IMR-90 (cell line): Measurements from ENCODE around the gene ACAP2. TPM values are rescaled to one million over a fixed set of nuclear protein-coding genes. Genes with fewer than 3 reads are reported as not detected.

Experiments used
- ATAC-seq: fragments of 200-7000 bp; cut with Tn5 transposase; 2 replicates; pipeline ENCODE4 v1.9.1; 2020; ENCODE audit warnings: low read depth, mild to moderate bottlenecking, moderate library complexity
- BruUV-seq: library from RNA; stranded (reverse); fragments of 400-500 nt; replicated peaks from 2 replicates; lab custom pipeline; 2021; lab: Mats Ljungman, UMichigan
- CTCF ChIA-PET: fragments of 300-600 bp; formaldehyde crosslinking; extraction: SDS; loops from one replicate; lab custom pipeline; 2021; ENCODE audit warnings: antibody characterized with exemption; lab: Yijun Ruan, JAX
- POLR2A ChIA-PET: fragments of 300-600 bp; sonication (Branson Sonifier 250); formaldehyde crosslinking; loops from one replicate; lab custom pipeline; 2022; ENCODE audit warnings: antibody characterized with exemption; ENCODE audit not compliant: unreplicated experiment; lab: Charles Lee
- DNase-seq: peaks from one replicate; pipeline ENCODE4 v3.0.0; 2013
- H2AFZ ChIP-seq: replicated peaks from 2 replicates; pipeline ENCODE3; 2013; ENCODE audit warnings: low read length, mild to moderate bottlenecking; ENCODE audit not compliant: poor library complexity
- H2AK5ac ChIP-seq: 2 replicates; pipeline ENCODE4 v1.6.1; 2013; ENCODE audit warnings: low read depth, low read length, inconsistent platforms
- H2AK9ac ChIP-seq: replicated peaks from 2 replicates; pipeline ENCODE3; 2013; ENCODE audit warnings: mild to moderate bottlenecking, low read depth, low read length, moderate library complexity; ENCODE audit not compliant: poor library complexity
- H2BK120ac ChIP-seq: 2 replicates; pipeline ENCODE4 v1.6.1; 2013; ENCODE audit warnings: low read depth, low read length, inconsistent platforms
- H2BK15ac ChIP-seq: 3 replicates; pipeline ENCODE4 v1.6.1; 2013; ENCODE audit warnings: low read depth, low read length, inconsistent platforms
- H2BK20ac ChIP-seq: 2 replicates; pipeline ENCODE4 v1.6.1; 2013; ENCODE audit warnings: low read depth, mild to moderate bottlenecking, inconsistent platforms, low read length, moderate library complexity
- H2BK5ac ChIP-seq: 2 replicates; pipeline ENCODE4 v1.6.1; 2013; ENCODE audit warnings: mild to moderate bottlenecking, low read depth, low read length, inconsistent platforms; ENCODE audit not compliant: poor library complexity, severe bottlenecking
- H3K14ac ChIP-seq: replicated peaks from 2 replicates; pipeline ENCODE4 v1.6.1; 2013; ENCODE audit warnings: low read depth, low read length, inconsistent platforms
- H3K18ac ChIP-seq: 2 replicates; pipeline ENCODE4 v1.6.1; 2013; ENCODE audit warnings: low read depth, low read length, control low read depth
- H3K23ac ChIP-seq: 2 replicates; pipeline ENCODE4 v1.6.1; 2013; ENCODE audit warnings: low read depth, low read length, inconsistent platforms
- H3K27ac ChIP-seq: 2 replicates; pipeline ENCODE4 v1.5.1; 2013; ENCODE audit warnings: mild to moderate bottlenecking, control low read depth, low read length; ENCODE audit not compliant: insufficient read depth
- H3K27me3 ChIP-seq: 2 replicates; pipeline ENCODE4 v1.6.1; 2013; ENCODE audit warnings: low read length; ENCODE audit not compliant: control insufficient read depth, insufficient read depth
- H3K36me3 ChIP-seq: 2 replicates; pipeline ENCODE4 v1.6.1; 2013; ENCODE audit warnings: low read length, mixed read lengths; ENCODE audit not compliant: control insufficient read depth, insufficient read depth
- H3K4ac ChIP-seq: 2 replicates; pipeline ENCODE4 v1.6.1; 2013; ENCODE audit warnings: low read depth, low read length, inconsistent platforms
- H3K4me1 ChIP-seq: 2 replicates; pipeline ENCODE4 v1.6.1; 2013; ENCODE audit warnings: low read length, mixed read lengths; ENCODE audit not compliant: control insufficient read depth, insufficient read depth
- H3K4me2 ChIP-seq: 2 replicates; pipeline ENCODE4 v1.6.1; 2013; ENCODE audit warnings: low read depth, mild to moderate bottlenecking, control low read depth, low read length, moderate library complexity
- H3K4me3 ChIP-seq: 2 replicates; pipeline ENCODE4 v1.5.1; 2013; ENCODE audit warnings: low read depth, mild to moderate bottlenecking, control low read depth, low read length, moderate library complexity; ENCODE audit not compliant: insufficient read depth
- H3K56ac ChIP-seq: 2 replicates; pipeline ENCODE4 v1.6.1; 2013; ENCODE audit warnings: low read length, inconsistent platforms; ENCODE audit not compliant: insufficient read depth; ENCODE audit errors: extremely low read depth
- H3K79me1 ChIP-seq, 2 experiments: 2 replicates each; pipeline ENCODE4 v1.6.1; 2013; ENCODE audit warnings: low read length in 2 of 2, inconsistent platforms in 1 of 2, low read depth in 1 of 2
- H3K9ac ChIP-seq: 2 replicates; pipeline ENCODE4 v1.6.1; 2013; ENCODE audit warnings: low read depth, low read length, control low read depth
- H3K9me1 ChIP-seq: 2 replicates; pipeline ENCODE4 v1.6.1; 2013; ENCODE audit warnings: low read length, inconsistent platforms; ENCODE audit not compliant: insufficient read depth
- H3K9me3 ChIP-seq: 2 replicates; pipeline ENCODE4 v1.6.1; 2013; ENCODE audit warnings: low read length; ENCODE audit not compliant: control insufficient read depth, insufficient read depth
- H4K20me1 ChIP-seq: 2 replicates; pipeline ENCODE4 v1.6.1; 2013; ENCODE audit warnings: low read length, inconsistent platforms; ENCODE audit not compliant: insufficient read depth
- H4K5ac ChIP-seq: 2 replicates; pipeline ENCODE4 v1.6.1; 2013; ENCODE audit warnings: mild to moderate bottlenecking, low read depth, low read length, control low read depth
- H4K8ac ChIP-seq, 2 experiments: 2 replicates each; pipeline ENCODE4 v1.6.1; 2013; ENCODE audit warnings: low read depth in 2 of 2, low read length in 2 of 2, control low read depth in 1 of 2, inconsistent platforms in 1 of 2
- H4K91ac ChIP-seq: 2 replicates; pipeline ENCODE4 v1.6.1; 2013; ENCODE audit warnings: low read depth, low read length, inconsistent platforms; ENCODE audit not compliant: insufficient read depth
- BHLHE40 ChIP-seq: fragments of 150-350 bp; IDR thresholded peaks from 2 replicates; pipeline ENCODE4 v1.6.1; 2016; ENCODE audit warnings: mild to moderate bottlenecking, low read depth, low read length
- CEBPB ChIP-seq: IDR thresholded peaks from 2 replicates; pipeline ENCODE4 v1.6.1; 2012; ENCODE audit warnings: low read depth, low read length, improper control_type of control experiment
- ELK1 ChIP-seq: fragments of 150-350 bp; IDR thresholded peaks from 2 replicates; pipeline ENCODE4 v1.6.1; 2016; ENCODE audit warnings: low read depth, mild to moderate bottlenecking, low read length, moderate library complexity, borderline replicate concordance
- FOS ChIP-seq: fragments of 150-350 bp; IDR thresholded peaks from 2 replicates; pipeline ENCODE4 v1.6.1; 2016; ENCODE audit warnings: low read depth, low read length
- MAFK ChIP-seq: IDR thresholded peaks from 2 replicates; pipeline ENCODE4 v1.6.1; 2012; ENCODE audit warnings: low read depth, low read length, improper control_type of control experiment
- MXI1 ChIP-seq: IDR thresholded peaks from 2 replicates; pipeline ENCODE4 v1.6.1; 2012; ENCODE audit warnings: low read depth, mild to moderate bottlenecking, low read length, moderate library complexity, borderline replicate concordance
- NFE2L2 ChIP-seq: fragments of 150-350 bp; IDR thresholded peaks from 2 replicates; pipeline ENCODE4 v1.6.1; 2016; ENCODE audit warnings: low read depth, mild to moderate bottlenecking, low read length
- POLR2A ChIP-seq: IDR thresholded peaks from 2 replicates; pipeline ENCODE4 v1.6.1; 2012; ENCODE audit warnings: mild to moderate bottlenecking, low read depth, low read length
- RAD21 ChIP-seq: IDR thresholded peaks from 2 replicates; pipeline ENCODE4 v1.6.1; 2012; ENCODE audit warnings: low read length, improper control_type of control experiment
- RCOR1 ChIP-seq: IDR thresholded peaks from 2 replicates; pipeline ENCODE4 v1.6.1; 2012; ENCODE audit warnings: mild to moderate bottlenecking, low read length, improper control_type of control experiment; ENCODE audit not compliant: insufficient replicate concordance
- WGBS, 2 experiments: methylation state at CpG; one replicate each; pipeline versions ENCODE4 v1.1.5 to v1.1.7; 2013; ENCODE audit warnings: missing lambda C conversion rate in 2 of 2; ENCODE audit not compliant: insufficient read length in 1 of 2; ENCODE audit errors: extremely low coverage in 2 of 2; 5-methylcytosine and 5-hydroxymethylcytosine counted together
- dilution Hi-C: fragments of 300-500 bp; cut with HindIII; formaldehyde crosslinking; loops from one replicate; pipeline ENCODE4 v1.14.3; 2018; ENCODE audit warnings: low sequenced_read_pairs; ENCODE audit not compliant: unreplicated experiment
- in situ Hi-C: fragments of 300-500 bp; cut with MboI; formaldehyde crosslinking; loops from 3 replicates; pipeline ENCODE4 v1.14.3; 2019; ENCODE audit warnings: low sequenced_read_pairs, inconsistent platforms, mixed read lengths
- intact Hi-C: fragments of 100-400 bp; cut with micrococcal nuclease; formaldehyde crosslinking; loops from 2 replicates; pipeline ENCODE4 v1.10.0; 2022
- polyA plus RNA-seq, 3 experiments: library from polyadenylated mRNA; depleted of rRNA; stranded (reverse); fragments of >200 nt; gene quantifications; 2 replicates each; pipeline ENCODE4 v1.2.3, GENCODE V29; 2012; ENCODE audit warnings: low replicate concordance in 1 of 3
- total RNA-seq: library from RNA; depleted of rRNA; stranded (reverse); fragments of >200 nt; gene quantifications from 2 replicates; pipeline ENCODE4 v1.2.3, GENCODE V29; 2012
- TF ChIP-seq, protein P1 (sequence below): conservative IDR thresholded peaks from 2 replicates; pipeline ENCODE4 v1.5.1; 2012; ENCODE audit warnings: mild to moderate bottlenecking, low read depth, low read length, improper control_type of control experiment
- TF ChIP-seq, protein P2 (sequence below): fragments of 150-350 bp; IDR thresholded peaks from 2 replicates; pipeline ENCODE4 v1.6.1; 2017; ENCODE audit warnings: mild to moderate bottlenecking, antibody characterized with exemption, low read length, low read depth

ACAP2 gene
- total and polyA plus RNA-seq, 2 of the 4 experiments (the other 2 are of a cell fraction) = 11.9 to 35.1 TPM

GRCh38 chr3:195403841-195404408 lies 38.9 kb downstream of the ACAP2 start:
- peaks cover 6% of the 10 kb centered on the region; the same call in 1 of the 2 replicates for H3K9me1 ChIP-seq
- H3K4me3 ChIP-seq = no peak overlapping the region
- no peak overlapping the region for H2BK5ac ChIP-seq
- no peak overlapping the region for H3K4me2 ChIP-seq
- 0 out of 2 replicates have a peak, but pooled peaks cover 1% of the 10 kb centered on the region for H3K4me1 ChIP-seq
- WGBS, 2 experiments = 93% methylated on average over 2 of the region's 4 CpGs; no CpG with 5 or more reads in 1 of the 2 experiments
- ATAC-seq = 0 out of 2 replicates have a peak, but pooled peaks have one; percentile 24
- no peak overlapping the region for H2BK15ac ChIP-seq
- H4K20me1 ChIP-seq = peaks cover 34% of the 10 kb centered on the region
- peaks cover 2% of the 10 kb centered on the region; the same call in 1 of the 2 replicates for H3K36me3 ChIP-seq
- intact Hi-C loops = no loop called here
- no peak overlapping the region for H2AK9ac ChIP-seq
- no peak overlapping the region for H3K18ac ChIP-seq
- H3K27me3 ChIP-seq = no peaks in the 10 kb centered on the region
- ChIA-PET POLR2A (no interaction called here), CTCF (no interaction called here)
- no peak overlapping the region for H2AFZ ChIP-seq
- no peak overlapping the region for H2BK20ac ChIP-seq
- no TSS peak for BruUV-seq
- DNase-seq = peak; percentile 52
- H2AK5ac ChIP-seq = no peak overlapping the region
- H3K9ac ChIP-seq = no peak overlapping the region
- in situ Hi-C loops = no loop called here
- no peak overlapping the region for H4K8ac ChIP-seq
- H3K27ac ChIP-seq = no peak overlapping the region
- no peak overlapping the region for H3K23ac ChIP-seq
- no peak overlapping the region for H3K14ac ChIP-seq
- no peak overlapping the region for H3K4ac ChIP-seq
- no peak for TF ChIP-seq MAFK
- TF ChIP-seq RAD21 = no peak
- no peak for TF ChIP-seq NFE2L2
- no peak for TF ChIP-seq BHLHE40
- no peak for TF ChIP-seq FOS
- TF ChIP-seq, protein P1, sequence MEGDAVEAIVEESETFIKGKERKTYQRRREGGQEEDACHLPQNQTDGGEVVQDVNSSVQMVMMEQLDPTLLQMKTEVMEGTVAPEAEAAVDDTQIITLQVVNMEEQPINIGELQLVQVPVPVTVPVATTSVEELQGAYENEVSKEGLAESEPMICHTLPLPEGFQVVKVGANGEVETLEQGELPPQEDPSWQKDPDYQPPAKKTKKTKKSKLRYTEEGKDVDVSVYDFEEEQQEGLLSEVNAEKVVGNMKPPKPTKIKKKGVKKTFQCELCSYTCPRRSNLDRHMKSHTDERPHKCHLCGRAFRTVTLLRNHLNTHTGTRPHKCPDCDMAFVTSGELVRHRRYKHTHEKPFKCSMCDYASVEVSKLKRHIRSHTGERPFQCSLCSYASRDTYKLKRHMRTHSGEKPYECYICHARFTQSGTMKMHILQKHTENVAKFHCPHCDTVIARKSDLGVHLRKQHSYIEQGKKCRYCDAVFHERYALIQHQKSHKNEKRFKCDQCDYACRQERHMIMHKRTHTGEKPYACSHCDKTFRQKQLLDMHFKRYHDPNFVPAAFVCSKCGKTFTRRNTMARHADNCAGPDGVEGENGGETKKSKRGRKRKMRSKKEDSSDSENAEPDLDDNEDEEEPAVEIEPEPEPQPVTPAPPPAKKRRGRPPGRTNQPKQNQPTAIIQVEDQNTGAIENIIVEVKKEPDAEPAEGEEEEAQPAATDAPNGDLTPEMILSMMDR = no peak
- TF ChIP-seq ELK1 = no peak
- TF ChIP-seq, protein P2, sequence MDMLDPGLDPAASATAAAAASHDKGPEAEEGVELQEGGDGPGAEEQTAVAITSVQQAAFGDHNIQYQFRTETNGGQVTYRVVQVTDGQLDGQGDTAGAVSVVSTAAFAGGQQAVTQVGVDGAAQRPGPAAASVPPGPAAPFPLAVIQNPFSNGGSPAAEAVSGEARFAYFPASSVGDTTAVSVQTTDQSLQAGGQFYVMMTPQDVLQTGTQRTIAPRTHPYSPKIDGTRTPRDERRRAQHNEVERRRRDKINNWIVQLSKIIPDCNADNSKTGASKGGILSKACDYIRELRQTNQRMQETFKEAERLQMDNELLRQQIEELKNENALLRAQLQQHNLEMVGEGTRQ = no peak
- TF ChIP-seq POLR2A = no peak
- no peak for TF ChIP-seq CEBPB
- TF ChIP-seq RCOR1 = no peak
- TF ChIP-seq MXI1 = no peak
- no peaks in the 10 kb centered on the region for H3K9me3 ChIP-seq
- H4K5ac ChIP-seq = no peak overlapping the region
- no peak overlapping the region for H4K91ac ChIP-seq
- no peak overlapping the region for H2BK120ac ChIP-seq
- peaks cover 21 to 48% of the 10 kb centered on the region in 2 experiments for H3K79me1 ChIP-seq
- dilution Hi-C loops = no loop called here
- H3K56ac ChIP-seq = no peak overlapping the region
